ENCODE measurements around the gene PKD1. TPM values are rescaled to one million over a fixed set of nuclear protein-coding genes. Genes with fewer than 3 reads are reported as not detected.

The PKD1 gene
- total and polyA plus RNA-seq, 2 of the 13 experiments (the other 11 are each of a cell fraction or from before 2014, with no cell fraction given) = 22.1 to 23.0 TPM

GRCh38 chr16:2162676-2163118, 27.0 kb upstream of the PKD1 start (continued):
- TF ChIP-seq STAT5B (CRISPR knock-in tag; IDR thresholded peaks at IDR 0.05) = no peak
- 0 out of 2 replicates have a peak, but pooled peaks have one; percentile 29 for TF ChIP-seq NFKB2 (CRISPR knock-in tag; IDR thresholded peaks at IDR 0.05; ENCODE audit: borderline replicate concordance)
- no peak for TF ChIP-seq PAXIP1 (CRISPR knock-in tag; conservative IDR thresholded peaks at IDR 0.05)
- TF ChIP-seq SRF (IDR thresholded peaks at IDR 0.05; ENCODE audit: low read depth, low read length) = no peak
- peak; percentile 100 for TF ChIP-seq ZBTB33 (CRISPR knock-in tag; IDR thresholded peaks at IDR 0.05)
- no peak for TF ChIP-seq REST (IDR thresholded peaks at IDR 0.05; ENCODE audit: borderline replicate concordance in 1 of 2, low read depth in 1 of 2, low read length in 2 of 2)
- TF ChIP-seq TP53 (CRISPR knock-in tag; conservative IDR thresholded peaks at IDR 0.05) = 0 out of 2 replicates have a peak, but pooled peaks have one; percentile 57
- no peak for TF ChIP-seq ZNF333 (CRISPR knock-in tag; IDR thresholded peaks at IDR 0.05; ENCODE audit: borderline replicate concordance)
- TF ChIP-seq SAP130 (CRISPR knock-in tag; IDR thresholded peaks at IDR 0.05; ENCODE audit: low read depth) = peak; percentile 19; the same call in 1 of the 2 replicates
- TF ChIP-seq ZFX (CRISPR knock-in tag; IDR thresholded peaks at IDR 0.05; ENCODE audit: low read depth) = no peak; the same call in 1 of the 2 replicates
- TF ChIP-seq ZNF550 (CRISPR knock-in tag; IDR thresholded peaks at IDR 0.05; ENCODE audit: borderline replicate concordance) = 0 out of 2 replicates have a peak, but pooled peaks have one; percentile 45
- peak; percentile 34; the same call in 1 of the 2 replicates for TF ChIP-seq ZNF503 (CRISPR knock-in tag; IDR thresholded peaks at IDR 0.05)
- 0 out of 2 replicates have a peak, but pooled peaks have one; percentile 31 for TF ChIP-seq ZNF800 (CRISPR knock-in tag; IDR thresholded peaks at IDR 0.05)
- peak; percentile 48; the same call in 1 of the 2 replicates for TF ChIP-seq RNF2 (conservative IDR thresholded peaks at IDR 0.05; ENCODE audit: low read depth)
- TF ChIP-seq DNMT1 (CRISPR knock-in tag; IDR thresholded peaks at IDR 0.05) = no peak
- no peak for TF ChIP-seq GATA4 (IDR thresholded peaks at IDR 0.05; ENCODE audit: borderline replicate concordance, low read depth)
